ENCODE measurements around the gene PRKCQ. TPM values are rescaled to one million over a fixed set of nuclear protein-coding genes. Genes with fewer than 3 reads are reported as not detected.

PRKCQ gene
- total RNA-seq, 6 experiments from 2014 or later = not detected

- H3K9me3 Mint-ChIP-seq = no peaks in the 10 kb centered on the region
- H3K27ac Mint-ChIP-seq = no peak overlapping the region
- no peak for DNase-seq
- no peaks in the 10 kb centered on the region for H3K36me3 Mint-ChIP-seq (ENCODE audit: low read depth)
- H3K27me3 Mint-ChIP-seq (ENCODE audit: insufficient read depth) = peaks cover 2% of the 10 kb centered on the region; the same call in 1 of the 2 replicates
- no peak overlapping the region for H3K4me3 Mint-ChIP-seq
- H3K4me1 Mint-ChIP-seq (ENCODE audit: low read depth) = no peaks in the 10 kb centered on the region
- no peak for TF ChIP-seq CTCF (IDR thresholded peaks at IDR 0.05)
Observed at GRCh38 chr10:6609625-6610024, 29.5 kb upstream of the PRKCQ start.

GRCh38 chr10:6607778-6608177 lies 27.7 kb upstream of the PRKCQ start:
- Mint-ChIP-seq H3K4me1 (ENCODE audit: low read depth) (no peaks in the 10 kb centered on the region), H3K4me3 (no peak overlapping the region), H3K27me3 (ENCODE audit: insufficient read depth) (peaks cover 4% of the 10 kb centered on the region), H3K27ac (no peak overlapping the region), H3K36me3 (ENCODE audit: low read depth) (no peaks in the 10 kb centered on the region), H3K9me3 (no peaks in the 10 kb centered on the region)
- no peak for TF ChIP-seq CTCF (IDR thresholded peaks at IDR 0.05)
- no peak for DNase-seq

GRCh38 chr10:6607182-6607581 lies 27.1 kb upstream of the PRKCQ start:
- Mint-ChIP-seq H3K4me1 (ENCODE audit: low read depth) (no peaks in the 10 kb centered on the region), H3K36me3 (ENCODE audit: low read depth) (no peaks in the 10 kb centered on the region), H3K27me3 (ENCODE audit: insufficient read depth) (peaks cover 4% of the 10 kb centered on the region), H3K4me3 (no peak overlapping the region), H3K9me3 (no peaks in the 10 kb centered on the region), H3K27ac (no peak overlapping the region)
- DNase-seq = no peak
- TF ChIP-seq CTCF (IDR thresholded peaks at IDR 0.05) = no peak

GRCh38 chr10:6603142-6604125 lies 23.4 kb upstream of the PRKCQ start:
- H3K4me3 Mint-ChIP-seq = no peak overlapping the region
- H3K36me3 Mint-ChIP-seq (ENCODE audit: low read depth) = no peaks in the 10 kb centered on the region
- no peaks in the 10 kb centered on the region for H3K4me1 Mint-ChIP-seq (ENCODE audit: low read depth)
- H3K9me3 Mint-ChIP-seq = no peaks in the 10 kb centered on the region
- DNase-seq = no peak
- no peak for TF ChIP-seq CTCF (IDR thresholded peaks at IDR 0.05)
- peaks cover 11% of the 10 kb centered on the region for H3K27me3 Mint-ChIP-seq (ENCODE audit: insufficient read depth)
- no peak overlapping the region for H3K27ac Mint-ChIP-seq

- Mint-ChIP-seq H3K9me3 (no peaks in the 10 kb centered on the region), H3K36me3 (ENCODE audit: low read depth) (no peaks in the 10 kb centered on the region), H3K4me1 (ENCODE audit: low read depth) (no peaks in the 10 kb centered on the region), H3K27ac (no peak overlapping the region), H3K27me3 (ENCODE audit: insufficient read depth) (peaks cover 9% of the 10 kb centered on the region; the same call in 1 of the 2 replicates), H3K4me3 (no peak overlapping the region)
- DNase-seq = no peak
- TF ChIP-seq CTCF (IDR thresholded peaks at IDR 0.05) = no peak
Observed at GRCh38 chr10:6602700-6603084, 22.6 kb upstream of the PRKCQ start.
